ENCODE data around the gene PRKCA. TPM values are rescaled to one million over a fixed set of nuclear protein-coding genes. Genes with fewer than 3 reads are reported as not detected.

Gene PRKCA
- total RNA-seq, result 10 to 100 TPM; 83.9 to 89.7 TPM

DNA sequence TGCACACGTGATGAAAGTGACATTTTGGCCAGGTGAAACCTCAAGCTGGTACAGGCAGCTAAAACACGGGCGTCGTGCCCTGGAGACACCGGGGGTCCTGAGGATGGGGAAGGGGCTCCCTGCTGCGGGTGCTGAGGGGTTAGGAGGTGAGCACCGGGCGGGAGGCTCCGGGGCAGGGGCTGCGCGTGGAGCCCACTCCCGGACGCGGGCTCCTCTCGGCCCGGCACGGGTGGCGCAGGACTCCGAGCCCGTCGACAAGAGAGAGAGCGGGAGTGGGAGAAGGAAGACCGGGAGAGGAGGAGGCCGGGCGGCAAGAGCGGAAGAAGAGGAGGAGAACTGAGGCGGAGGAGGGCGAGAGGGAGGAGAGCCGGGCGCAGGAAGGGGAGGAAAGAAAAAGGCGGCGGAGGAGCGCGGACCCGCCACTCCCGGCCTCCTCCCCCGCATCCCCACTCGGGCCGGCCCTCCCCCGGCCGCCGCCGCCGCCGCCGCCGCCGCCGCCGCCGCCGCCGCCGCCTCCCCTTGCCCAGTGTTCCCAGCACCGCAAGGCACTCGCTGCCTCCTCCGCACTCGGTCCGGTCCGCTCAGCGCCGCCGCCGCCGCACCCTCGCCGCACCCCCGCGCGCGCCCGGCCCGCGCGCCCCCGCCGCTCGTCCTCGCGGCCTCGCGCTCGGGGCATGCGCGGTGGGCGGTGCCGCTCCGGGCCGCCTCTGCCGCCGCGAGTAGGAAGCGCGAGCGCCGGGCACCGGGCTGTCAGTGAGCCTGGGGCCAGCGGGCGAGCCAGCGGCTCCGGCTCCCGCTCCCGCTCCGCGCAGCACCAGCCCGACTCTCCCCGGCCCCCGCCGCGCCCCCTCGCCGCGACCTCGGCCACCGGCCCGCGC is at the start of gene PRKCA:
PRKCA (plus strand) TSS at position 750 of the 878 bp plus-strand sequence.

DNA sequence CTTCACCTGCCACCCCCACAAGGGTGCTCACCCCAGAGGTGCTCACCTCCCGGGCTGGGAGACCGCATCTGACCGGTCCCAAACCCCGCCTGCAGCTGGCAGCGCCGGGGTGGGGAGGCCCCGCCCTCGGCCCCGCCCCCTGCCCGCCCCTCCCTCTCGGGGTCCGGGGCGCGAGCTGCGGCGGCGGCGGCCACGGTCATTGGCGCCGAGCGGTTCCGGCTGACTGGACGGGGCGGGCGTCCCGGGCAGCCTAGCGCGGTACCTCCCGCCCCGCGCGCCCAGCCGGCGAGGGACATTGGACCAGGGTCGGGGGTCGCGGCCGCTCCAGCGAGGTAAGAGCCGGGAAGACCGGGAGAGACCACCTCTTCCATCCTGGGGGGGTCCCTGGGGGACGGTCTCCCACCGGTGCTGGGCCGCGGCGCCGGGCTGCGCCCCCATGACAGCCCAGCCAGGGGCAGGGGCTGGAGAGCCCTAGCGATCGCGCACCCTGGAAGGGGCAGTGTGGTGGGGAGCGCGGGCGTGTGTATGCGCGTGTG is 532.6 kb downstream of the PRKCA start, which contains the start of gene CACNG5:
CACNG5 (plus strand) TSS at position 199 of the 536 bp plus-strand sequence. CDS start 42,216 bp downstream, outside the sequence.

Small RNA genes lying within 50 kb of the gene (microRNA-seq; reads per million reads assigned to microRNA genes)
- not detected for gene MIR634 (ENCODE audit: borderline microRNAs expressed, borderline replicate concordance)

Other genes starting within 250 kb of the PRKCA start
- gene CEP112, start 110.5 kb upstream of the PRKCA start, total RNA-seq, result 1 to 10 TPM; 1.6 to 1.8 TPM
- gene APOH, start 73.2 kb upstream of the PRKCA start, total RNA-seq, result not detected